Liver (tissue), 9 donors: ENCODE measurements around the gene RNU7-1. TPM values are rescaled to one million over a fixed set of nuclear protein-coding genes. Genes with fewer than 3 reads are reported as not detected.

ENCODE experiments used
- DNase-seq: peaks from one replicate; pipeline ENCODE4 v3.0.0-alpha.2; 2017; ENCODE audit warnings: low spot score
- H3K27ac ChIP-seq, 2 donors: one replicate each; pipeline ENCODE4 v1.7.0; 2013; ENCODE audit warnings: inconsistent platforms in 2 of 2, low read length in 2 of 2, control low read depth in 1 of 2, low read depth in 1 of 2, mild to moderate bottlenecking in 1 of 2
- H3K27me3 ChIP-seq, 4 donors: one replicate each; pipeline versions ENCODE4 v1.6.1 to v1.7.0; 2013; ENCODE audit warnings: low read length in 3 of 4, inconsistent platforms in 1 of 4, mild to moderate bottlenecking in 1 of 4, moderate library complexity in 1 of 4; ENCODE audit not compliant: control insufficient read depth in 4 of 4, insufficient read depth in 4 of 4
- H3K36me3 ChIP-seq, 4 donors: one replicate each; pipeline versions ENCODE4 v1.6.1 to v1.7.0; 2013; ENCODE audit warnings: low read length in 3 of 4, mild to moderate bottlenecking in 3 of 4, low read depth in 1 of 4, moderate library complexity in 1 of 4; ENCODE audit not compliant: control insufficient read depth in 4 of 4, insufficient read depth in 3 of 4
- H3K4me1 ChIP-seq, 4 donors: one replicate each; pipeline versions ENCODE4 v1.6.1 to v1.7.0; 2013; ENCODE audit warnings: low read length in 3 of 4, mild to moderate bottlenecking in 3 of 4, moderate library complexity in 1 of 4; ENCODE audit not compliant: control insufficient read depth in 4 of 4, insufficient read depth in 4 of 4
- H3K4me3 ChIP-seq, 3 donors: one replicate each; pipeline versions ENCODE4 v1.6.1 to v1.7.0; 2013; ENCODE audit warnings: low read length in 3 of 3, control low read depth in 1 of 3, low read depth in 1 of 3, mild to moderate bottlenecking in 1 of 3
- H3K9ac ChIP-seq, 2 donors: one replicate each; pipeline ENCODE4 v1.7.0; 2013; ENCODE audit warnings: low read length in 2 of 2, mild to moderate bottlenecking in 2 of 2, moderate library complexity in 2 of 2, control low read depth in 1 of 2, low read depth in 1 of 2
- H3K9me3 ChIP-seq, 4 donors: one replicate each; pipeline versions ENCODE4 v1.6.1 to v1.7.0; 2013; ENCODE audit warnings: low read length in 3 of 4; ENCODE audit not compliant: control insufficient read depth in 4 of 4
- ATF3 ChIP-seq: IDR thresholded peaks from 2 replicates; pipeline ENCODE4 v1.6.1; 2016; ENCODE audit warnings: antibody characterized with exemption
- CTCF ChIP-seq: fragments of 150-350 bp; IDR thresholded peaks from 2 replicates; pipeline ENCODE4 v1.5.1; 2017; ENCODE audit warnings: improper control_type of control experiment, low read depth, low read length; ENCODE audit not compliant: missing input control
- EGR1 ChIP-seq, 2 donors: IDR thresholded peaks; 2 replicates each; pipeline ENCODE4 v1.6.1; 2016 to 2018; ENCODE audit warnings: antibody characterized with exemption in 2 of 2, low read depth in 2 of 2
- FOXA1 ChIP-seq: IDR thresholded peaks from 2 replicates; pipeline ENCODE4 v1.6.1; 2016; ENCODE audit warnings: antibody characterized with exemption
- FOXA2 ChIP-seq: IDR thresholded peaks from 2 replicates; pipeline ENCODE4 v1.6.1; 2016; ENCODE audit warnings: antibody characterized with exemption
- GABPA ChIP-seq, 2 donors: IDR thresholded peaks in 1 of 2; conservative IDR thresholded peaks in 1 of 2; 2 replicates each; pipeline ENCODE4 v1.6.1; 2016; ENCODE audit warnings: antibody characterized with exemption in 2 of 2, mild to moderate bottlenecking in 1 of 2, moderate library complexity in 1 of 2
- HNF4A ChIP-seq, 2 donors: conservative IDR thresholded peaks; 2 replicates each; pipeline ENCODE4 v1.6.1; 2016; ENCODE audit warnings: antibody characterized with exemption in 2 of 2, mild to moderate bottlenecking in 2 of 2
- HNF4G ChIP-seq: IDR thresholded peaks from 2 replicates; pipeline ENCODE4 v1.6.1; 2016; ENCODE audit warnings: antibody characterized with exemption
- JUND ChIP-seq, 2 donors: IDR thresholded peaks; 2 replicates each; pipeline ENCODE4 v1.6.1; 2016; ENCODE audit warnings: antibody characterized with exemption in 2 of 2
- MAX ChIP-seq: IDR thresholded peaks from 2 replicates; pipeline ENCODE4 v1.6.1; 2016; ENCODE audit warnings: antibody characterized with exemption
- NR2F2 ChIP-seq: IDR thresholded peaks from 2 replicates; pipeline ENCODE4 v1.6.1; 2016; ENCODE audit warnings: antibody characterized with exemption
- RAD21 ChIP-seq, 2 donors: IDR thresholded peaks; 2 replicates each; pipeline ENCODE4 v1.6.1; 2016; ENCODE audit warnings: antibody characterized with exemption in 2 of 2, mild to moderate bottlenecking in 2 of 2
- REST ChIP-seq: IDR thresholded peaks from 2 replicates; pipeline ENCODE4 v1.6.1; 2016; ENCODE audit warnings: antibody characterized with exemption, mild to moderate bottlenecking
- RXRA ChIP-seq, 2 donors: IDR thresholded peaks; 2 replicates each; pipeline ENCODE4 v1.6.1; 2017 to 2018; ENCODE audit warnings: antibody characterized with exemption in 2 of 2, mild to moderate bottlenecking in 1 of 2
- SP1 ChIP-seq: IDR thresholded peaks from 2 replicates; pipeline ENCODE4 v1.6.1; 2018; ENCODE audit warnings: antibody characterized with exemption, mild to moderate bottlenecking
- TAF1 ChIP-seq: conservative IDR thresholded peaks from 2 replicates; pipeline ENCODE4 v1.6.1; 2016; ENCODE audit warnings: antibody characterized with exemption, mild to moderate bottlenecking
- YY1 ChIP-seq: IDR thresholded peaks from 2 replicates; pipeline ENCODE4 v1.6.1; 2016; ENCODE audit warnings: antibody characterized with exemption, mild to moderate bottlenecking
- ZBTB33 ChIP-seq: IDR thresholded peaks from 2 replicates; pipeline ENCODE4 v1.6.1; 2016; ENCODE audit warnings: antibody characterized with exemption
- WGBS: extraction: QIAGEN DNeasy Blood & Tissue Kit; methylation state at CpG from one replicate; pipeline ENCODE4 v1.1.7; 2013; 5-methylcytosine and 5-hydroxymethylcytosine counted together
- polyA plus RNA-seq, 2 donors: library from polyadenylated mRNA; stranded (reverse) in 1 of 2; unstranded in 1 of 2; fragments of 200-250 nt in 1 of 2; fragments of >200 nt in 1 of 2; fragmentation: Nextera tagmentation in 1 of 2; extraction: Ambion mirVana in 1 of 2; gene quantifications; one replicate each; pipeline versions ENCODE4 v1.2.1 to v1.2.3, GENCODE V29; 2013 to 2015
- total RNA-seq, 2 donors: library from RNA; depleted of rRNA; stranded (reverse); fragments of >200 nt; gene quantifications; one replicate each; pipeline ENCODE4 v1.2.3, GENCODE V29; 2014
- donor health status: healthy.
- donor health status: healthy.
- donor health status: healthy.
- donor health status: healthy.
- donor health status: healthy.

The RNU7-1 gene
- total and polyA plus RNA-seq, 4 donors = not detected

- Histone ChIP-seq H3K36me3 (no peaks in the 10 kb centered on the region), H3K4me3 (no peak overlapping the region), H3K9me3 (no peaks in the 10 kb centered on the region), H3K4me1 (peaks cover 9 to 55% (median 48%) of the 10 kb centered on the region in 4 donors), H3K27ac (peak overlapping the region; percentile 89 to 93), H3K9ac (peak overlapping the region in 1 of 2 donors; percentile 0), H3K27me3 (no peaks in the 10 kb centered on the region)
- TF ChIP-seq NR2F2 (no peak), ATF3 (no peak), JUND (IDR thresholded peaks at IDR 0.05) (no peak), ZBTB33 (no peak), MAX (no peak), YY1 (no peak), CTCF (no peak), FOXA1 (no peak), GABPA (IDR thresholded peaks at IDR 0.05 in 1 of 2, conservative IDR thresholded peaks at IDR 0.05 in 1 of 2) (no peak)
- WGBS = 57% methylated on average over 1 of the region's 1 CpG
- DNase-seq = no peak
Measured at GRCh38 chr12:6925239-6925539, 18.4 kb upstream of the RNU7-1 start.

- H3K9ac ChIP-seq = peak overlapping the region in 1 of 2 donors; percentile 51
- peak overlapping the region; percentile 89 to 93 for H3K27ac ChIP-seq
- peak overlapping the region; percentile 14 to 55 (median 36) for H3K4me3 ChIP-seq
- DNase-seq = no peak
- H3K9me3 ChIP-seq = no peaks in the 10 kb centered on the region
- H3K27me3 ChIP-seq = no peaks in the 10 kb centered on the region
- peaks cover 9 to 56% (median 48%) of the 10 kb centered on the region in 4 donors for H3K4me1 ChIP-seq
- 18% methylated on average over 8 of the region's 8 CpGs for WGBS
- H3K36me3 ChIP-seq = no peaks in the 10 kb centered on the region
- peak in 1 of 2 donors; percentile 27 for TF ChIP-seq EGR1 (IDR thresholded peaks at IDR 0.05; ENCODE audit: low read depth in 2 of 2)
- TF ChIP-seq ATF3 = no peak
- TF ChIP-seq CTCF = peak; percentile 1
- TF ChIP-seq YY1 = peak; percentile 54
- no peak for TF ChIP-seq NR2F2
- peak; percentile 48 to 56 for TF ChIP-seq RAD21 (IDR thresholded peaks at IDR 0.05)
- peak in 1 of 2 donors; percentile 62 for TF ChIP-seq GABPA (IDR thresholded peaks at IDR 0.05 in 1 of 2, conservative IDR thresholded peaks at IDR 0.05 in 1 of 2)
- TF ChIP-seq FOXA1 = no peak
- peak in 1 of 2 donors; percentile 81 for TF ChIP-seq JUND (IDR thresholded peaks at IDR 0.05)
- TF ChIP-seq HNF4A (conservative IDR thresholded peaks at IDR 0.05) = peak; percentile 45 to 67
- TF ChIP-seq RXRA (IDR thresholded peaks at IDR 0.05) = peak in 1 of 2 donors; percentile 47
- no peak for TF ChIP-seq ZBTB33
- no peak for TF ChIP-seq TAF1
- no peak for TF ChIP-seq FOXA2
- TF ChIP-seq SP1 = peak; percentile 47
- no peak for TF ChIP-seq HNF4G
- peak; percentile 72 for TF ChIP-seq REST
Measured at GRCh38 chr12:6925540-6926279, 17.9 kb upstream of the RNU7-1 start.
